GM12865 (cell line): ENCODE measurements around the gene DNAJC9.

Experiments used
- DNase-seq: peaks from one replicate; pipeline ENCODE4 v3.0.0; 2010; ENCODE audit warnings: low read depth
- H3K4me3 ChIP-seq: 2 replicates; pipeline ENCODE4 v1.5.1; 2011; ENCODE audit warnings: mild to moderate bottlenecking, low read depth, low read length, control low read depth
- TF ChIP-seq, protein P1 (sequence below): IDR thresholded peaks from 2 replicates; pipeline ENCODE4 v1.5.1; 2011; ENCODE audit warnings: low read length, control low read depth, low read depth, inconsistent platforms; ENCODE audit not compliant: insufficient read depth; ENCODE audit errors: missing control alignments

DNAJC9 gene

DNA sequence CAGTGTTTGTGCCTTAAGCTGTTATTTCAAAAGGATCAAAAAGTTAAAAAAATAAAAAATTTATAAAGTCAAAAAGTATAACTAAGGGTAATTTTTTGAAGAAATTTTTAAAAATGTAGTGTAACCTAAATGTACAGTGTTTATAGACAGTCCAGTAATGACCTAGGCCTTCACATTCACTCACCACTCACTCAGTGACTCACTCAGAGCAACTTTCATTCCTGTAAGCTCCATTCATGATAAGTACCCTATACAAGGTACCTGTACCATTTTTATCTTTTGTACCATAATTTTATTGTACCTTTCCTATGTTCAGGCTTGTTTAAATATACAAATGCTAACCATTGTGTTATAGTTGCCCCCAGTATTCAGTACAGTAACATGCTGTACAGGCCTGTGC lies 21.5 kb downstream of the DNAJC9 start:
- no peak for DNase-seq
- H3K4me3 ChIP-seq = no peak overlapping the region
- TF ChIP-seq, protein P1, sequence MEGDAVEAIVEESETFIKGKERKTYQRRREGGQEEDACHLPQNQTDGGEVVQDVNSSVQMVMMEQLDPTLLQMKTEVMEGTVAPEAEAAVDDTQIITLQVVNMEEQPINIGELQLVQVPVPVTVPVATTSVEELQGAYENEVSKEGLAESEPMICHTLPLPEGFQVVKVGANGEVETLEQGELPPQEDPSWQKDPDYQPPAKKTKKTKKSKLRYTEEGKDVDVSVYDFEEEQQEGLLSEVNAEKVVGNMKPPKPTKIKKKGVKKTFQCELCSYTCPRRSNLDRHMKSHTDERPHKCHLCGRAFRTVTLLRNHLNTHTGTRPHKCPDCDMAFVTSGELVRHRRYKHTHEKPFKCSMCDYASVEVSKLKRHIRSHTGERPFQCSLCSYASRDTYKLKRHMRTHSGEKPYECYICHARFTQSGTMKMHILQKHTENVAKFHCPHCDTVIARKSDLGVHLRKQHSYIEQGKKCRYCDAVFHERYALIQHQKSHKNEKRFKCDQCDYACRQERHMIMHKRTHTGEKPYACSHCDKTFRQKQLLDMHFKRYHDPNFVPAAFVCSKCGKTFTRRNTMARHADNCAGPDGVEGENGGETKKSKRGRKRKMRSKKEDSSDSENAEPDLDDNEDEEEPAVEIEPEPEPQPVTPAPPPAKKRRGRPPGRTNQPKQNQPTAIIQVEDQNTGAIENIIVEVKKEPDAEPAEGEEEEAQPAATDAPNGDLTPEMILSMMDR = no peak

DNA sequence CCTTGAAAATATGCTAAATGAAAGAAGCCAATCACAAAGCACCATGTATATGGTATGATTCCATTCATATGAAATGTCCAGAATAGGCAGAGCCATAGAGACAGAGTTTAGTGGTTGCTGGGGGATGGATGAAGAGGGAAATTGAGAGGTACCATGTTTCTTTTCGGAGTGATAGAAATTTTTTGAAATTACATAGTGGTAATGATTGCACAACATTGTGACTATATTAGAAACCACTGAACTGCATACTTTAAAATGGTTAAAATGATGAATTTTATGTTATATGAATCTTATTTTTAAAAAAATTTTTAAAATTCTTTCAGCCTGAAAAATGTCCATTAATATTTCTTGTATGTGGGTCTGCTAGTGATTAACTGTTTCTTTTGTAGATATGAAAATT lies 26.1 kb downstream of the DNAJC9 start:
- H3K4me3 ChIP-seq = no peak overlapping the region
- TF ChIP-seq, protein P1 = no peak
- DNase-seq = no peak

DNA sequence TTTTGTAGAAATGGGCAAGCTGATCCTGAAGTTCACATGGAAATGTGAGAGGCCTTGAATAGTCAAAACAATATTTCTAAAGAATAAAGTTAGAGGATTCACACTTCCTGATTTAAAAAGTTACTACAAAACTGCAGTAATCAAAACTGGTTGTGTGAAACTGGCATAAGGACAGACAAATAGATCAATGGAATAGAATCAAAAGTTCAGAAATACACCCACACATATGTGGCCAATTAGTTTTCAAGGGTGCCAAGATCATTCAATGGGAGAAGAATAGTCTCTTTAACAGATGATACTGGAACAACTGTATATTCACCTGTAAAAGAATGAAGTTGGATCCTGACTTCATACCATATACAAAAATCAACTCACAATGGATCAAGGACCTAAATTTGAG lies 27.7 kb downstream of the DNAJC9 start:
- TF ChIP-seq, protein P1 = no peak
- H3K4me3 ChIP-seq = no peak overlapping the region
- no peak for DNase-seq

DNA sequence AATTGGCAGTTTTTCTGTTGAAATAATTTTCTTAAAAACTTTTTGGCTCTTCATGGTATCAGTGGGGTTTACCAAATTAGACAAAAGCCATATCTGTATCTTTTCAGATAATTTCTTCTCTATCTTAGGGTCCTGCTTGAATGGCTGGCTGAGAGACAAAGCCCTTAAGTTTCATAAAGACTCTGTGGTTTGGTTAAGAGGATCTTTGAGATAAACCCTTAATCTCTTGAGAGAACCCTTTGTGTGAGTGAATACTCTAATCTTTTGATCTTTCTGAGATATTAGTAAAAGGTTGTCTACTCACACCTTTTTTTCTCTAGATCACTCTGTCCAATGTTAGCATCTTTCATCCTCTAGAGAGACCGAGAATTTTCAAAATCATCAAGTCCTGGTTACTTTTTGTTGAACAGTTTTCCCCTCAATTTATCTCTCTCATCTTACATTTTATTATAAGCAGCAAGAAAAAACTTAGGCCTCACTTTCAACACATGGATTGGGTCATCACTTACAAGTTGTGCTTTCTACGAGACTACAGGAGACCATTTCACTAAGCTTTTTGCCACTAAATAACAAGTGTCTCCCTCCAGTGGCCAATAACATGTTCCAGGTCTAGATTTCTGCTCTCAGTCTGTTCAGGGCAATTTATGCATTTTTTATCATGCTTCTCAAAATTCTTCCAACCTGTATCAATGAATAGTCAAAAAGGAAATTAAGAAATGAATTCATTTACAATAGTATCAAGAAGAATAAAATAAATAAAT lies 28.4 kb downstream of the DNAJC9 start:
- H3K4me3 ChIP-seq = no peak overlapping the region
- TF ChIP-seq, protein P1 = peak; percentile 37
- peak; percentile 39 for DNase-seq

DNA sequence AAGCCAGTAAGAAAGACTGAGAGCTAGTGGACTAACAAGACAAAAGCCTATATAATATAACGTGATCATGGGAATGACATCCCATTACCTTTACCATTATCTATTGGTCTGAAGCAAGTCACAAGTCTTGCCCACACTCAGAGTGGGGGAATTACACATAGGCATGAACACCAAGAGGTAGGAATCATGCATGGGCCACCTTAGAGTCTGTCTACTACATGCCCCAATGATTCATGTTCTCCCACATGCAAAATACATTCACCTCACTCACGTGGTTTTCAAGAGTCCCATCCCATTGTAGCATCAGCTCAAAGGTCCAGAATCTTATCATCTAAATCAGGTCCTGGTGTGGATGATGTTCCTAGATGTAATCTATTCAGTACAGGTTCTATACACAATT lies 29.4 kb downstream of the DNAJC9 start:
- TF ChIP-seq, protein P1 = no peak
- DNase-seq = no peak
- H3K4me3 ChIP-seq = no peak overlapping the region

DNA sequence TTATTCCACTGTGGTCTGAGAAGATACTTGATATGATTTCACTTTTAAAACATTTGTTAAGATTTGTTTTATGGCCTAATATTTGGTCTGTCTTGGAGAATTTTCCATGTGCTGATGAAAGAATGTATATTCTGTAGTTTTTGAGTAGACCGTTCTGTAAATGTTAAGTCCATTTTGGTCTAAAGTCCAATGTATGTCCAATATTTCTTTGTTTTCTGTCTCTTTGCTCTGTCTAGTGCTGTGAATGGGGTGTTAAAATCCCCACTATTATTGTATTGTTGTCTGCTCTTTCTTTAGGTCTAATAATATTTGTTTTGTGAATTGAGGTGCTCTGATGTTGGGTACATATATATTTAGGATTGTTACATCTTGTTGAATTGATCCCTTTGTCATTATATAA lies 31.3 kb downstream of the DNAJC9 start:
- TF ChIP-seq, protein P1 = no peak
- no peak overlapping the region for H3K4me3 ChIP-seq

More for the DNA sequence above, 31.3 kb downstream of the DNAJC9 start:
- DNase-seq = no peak
